Measurements from ENCODE around the gene PSMD3.
"Not testable (repeated sequence)": the region's sequence is repeated elsewhere in the genome, so short reads cannot be mapped to it uniquely, and the experiment has no call there.

The PSMD3 gene

DNA sequence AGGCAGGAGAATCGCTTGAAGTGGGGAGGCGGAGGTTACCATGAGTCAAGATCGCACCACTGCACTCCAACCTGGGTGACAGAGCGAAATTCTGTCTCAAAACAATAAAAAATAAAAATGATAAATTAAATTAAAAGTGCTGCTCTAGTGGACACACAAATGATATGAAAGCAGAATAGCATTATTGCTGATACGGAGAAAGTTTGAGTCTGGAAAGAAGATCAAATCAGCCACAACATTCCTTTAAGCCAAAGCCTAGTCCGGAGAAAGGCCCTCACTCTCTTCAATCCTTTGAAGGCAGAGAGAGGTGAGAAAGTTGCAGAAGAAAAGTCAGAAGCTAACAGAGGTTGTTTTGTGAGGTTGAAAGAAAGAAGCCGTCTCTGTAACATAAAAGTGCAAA lies 19.6 kb downstream of the PSMD3 start:
- DNase-seq: no peak

DNA sequence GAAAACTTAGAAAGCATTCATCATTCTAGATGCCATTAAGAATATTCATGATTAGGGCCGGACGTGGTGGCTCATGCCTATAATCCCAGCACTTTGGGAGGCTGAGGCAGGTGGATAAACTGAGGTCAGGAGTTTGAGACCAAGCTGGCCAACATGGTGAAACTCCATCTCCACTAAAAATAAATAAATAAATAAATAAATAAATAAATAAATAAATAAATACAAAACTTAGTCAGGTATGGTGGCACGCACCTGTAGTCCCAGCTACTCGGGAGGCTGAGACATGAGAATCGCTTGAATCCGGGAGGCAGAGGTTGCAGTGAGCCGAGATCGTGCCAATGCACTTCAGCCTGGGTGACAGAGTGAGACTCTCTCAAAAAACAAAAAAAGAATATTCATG lies 20.7 kb downstream of the PSMD3 start:
- DNase-seq: not testable (repeated sequence)

DNA sequence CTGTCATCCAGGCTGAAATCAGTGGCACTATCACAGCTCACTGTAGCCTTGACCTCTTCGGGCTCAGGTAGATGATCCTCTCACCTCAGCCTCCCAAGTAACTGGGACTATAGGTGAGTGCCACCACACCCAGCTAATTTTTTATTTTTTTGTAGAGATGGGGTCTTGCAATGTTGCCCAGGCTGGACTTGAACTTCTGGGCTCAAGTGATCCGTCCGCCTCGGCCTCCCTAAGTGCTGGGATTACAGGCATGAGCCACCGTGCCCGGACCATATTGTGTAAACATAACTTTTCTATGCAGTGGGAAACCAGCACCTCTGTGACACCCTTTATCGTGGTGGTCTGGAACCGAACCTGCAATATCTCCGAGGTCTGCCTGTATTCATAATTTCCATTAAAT lies 23.5 kb downstream of the PSMD3 start:
- DNase-seq: no peak

DNA sequence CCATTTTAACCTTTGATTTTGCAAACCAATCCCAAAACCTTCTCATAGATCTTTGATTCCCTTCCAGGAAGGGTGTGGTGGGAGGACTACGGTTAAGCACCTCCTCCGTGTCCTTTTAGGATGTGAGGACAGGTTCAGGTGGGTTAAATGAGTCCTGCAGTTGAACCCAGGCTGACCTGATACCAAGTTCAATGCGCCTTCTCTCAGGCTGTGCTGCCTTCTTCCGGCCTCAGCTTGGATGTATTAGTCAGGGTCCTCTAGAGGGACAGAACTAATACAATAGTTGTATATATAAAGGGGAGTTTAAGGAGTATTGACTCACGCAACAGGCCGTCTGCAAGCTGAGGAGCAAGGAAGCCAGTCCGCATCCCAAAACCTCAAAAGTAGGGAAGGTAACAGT lies 24.1 kb downstream of the PSMD3 start:
- DNase-seq: no peak

DNA sequence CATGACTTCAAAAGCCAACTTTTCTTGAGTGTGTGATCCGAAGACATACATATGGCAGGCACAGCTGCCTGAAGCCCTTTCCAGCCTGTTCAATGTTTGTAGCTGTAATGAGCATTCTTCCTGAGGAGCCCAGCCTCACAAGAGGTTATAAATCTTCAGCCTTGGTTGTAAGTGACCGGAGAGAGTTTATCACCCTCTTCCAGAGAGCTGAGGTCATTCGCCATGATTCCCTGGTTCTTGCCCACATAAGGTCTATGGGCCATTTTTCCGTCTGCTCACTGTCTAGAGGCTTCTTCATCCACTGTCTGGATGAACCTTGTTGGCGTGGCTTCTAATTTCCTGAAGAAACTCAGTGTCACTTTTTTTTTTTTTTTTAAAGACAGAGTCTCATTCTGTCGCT lies 24.9 kb downstream of the PSMD3 start:
- DNase-seq: no peak

DNA sequence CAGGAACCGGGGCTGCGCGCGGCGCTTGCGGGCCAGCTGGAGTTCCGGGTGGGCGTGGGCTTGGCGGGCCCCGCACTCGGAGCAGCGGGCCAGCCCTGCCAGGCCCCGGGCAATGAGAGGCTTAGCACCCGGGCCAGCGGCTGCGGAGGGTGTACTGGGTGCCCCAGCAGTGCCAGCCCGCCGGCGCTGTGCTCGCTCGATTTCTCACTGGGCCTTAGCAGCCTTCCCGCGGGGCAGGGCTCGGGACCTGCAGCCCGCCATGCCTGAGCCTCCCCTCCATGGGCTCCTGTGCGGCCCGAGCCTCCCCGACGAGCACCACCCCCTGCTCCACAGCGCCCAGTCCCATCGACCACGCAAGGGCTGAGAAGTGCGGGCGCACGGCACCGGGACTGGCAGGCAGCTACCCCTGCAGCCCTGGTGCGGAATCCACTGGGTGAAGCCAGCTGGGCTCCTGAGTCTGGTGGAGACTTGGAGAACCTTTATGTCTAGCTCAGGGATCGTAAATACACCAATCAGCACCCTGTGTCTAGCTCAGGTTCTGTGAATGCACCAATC lies 30.4 kb downstream of the PSMD3 start:
- not testable (repeated sequence) for DNase-seq

DNA sequence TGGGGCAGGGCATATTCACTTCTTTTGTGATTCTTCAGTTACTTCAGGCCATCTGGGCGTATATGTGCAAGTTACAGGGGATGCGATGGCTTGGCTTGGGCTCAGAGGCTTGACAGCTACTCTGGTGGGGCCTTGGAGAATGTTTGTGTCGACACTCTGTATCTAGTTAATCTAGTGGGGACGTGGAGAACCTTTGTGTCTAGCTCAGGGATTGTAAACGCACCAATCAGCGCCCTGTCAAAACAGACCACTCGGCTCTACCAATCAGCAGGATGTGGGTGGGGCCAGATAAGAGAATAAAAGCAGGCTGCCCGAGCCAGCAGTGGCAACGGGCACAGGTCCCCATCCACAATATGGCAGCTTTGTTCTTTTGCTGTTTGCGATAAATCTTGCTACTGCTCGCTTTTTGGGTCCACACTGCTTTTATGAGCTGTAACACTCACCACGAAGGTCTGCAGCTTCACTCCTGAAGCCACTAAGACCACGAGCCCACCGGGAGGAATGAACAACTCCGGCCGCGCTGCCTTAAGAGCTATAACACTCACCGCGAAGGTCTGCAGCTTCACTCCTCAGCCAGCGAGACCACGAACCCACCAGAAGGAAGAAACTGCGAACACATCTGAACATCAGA lies 31.5 kb downstream of the PSMD3 start:
- not testable (repeated sequence) for DNase-seq

DNA sequence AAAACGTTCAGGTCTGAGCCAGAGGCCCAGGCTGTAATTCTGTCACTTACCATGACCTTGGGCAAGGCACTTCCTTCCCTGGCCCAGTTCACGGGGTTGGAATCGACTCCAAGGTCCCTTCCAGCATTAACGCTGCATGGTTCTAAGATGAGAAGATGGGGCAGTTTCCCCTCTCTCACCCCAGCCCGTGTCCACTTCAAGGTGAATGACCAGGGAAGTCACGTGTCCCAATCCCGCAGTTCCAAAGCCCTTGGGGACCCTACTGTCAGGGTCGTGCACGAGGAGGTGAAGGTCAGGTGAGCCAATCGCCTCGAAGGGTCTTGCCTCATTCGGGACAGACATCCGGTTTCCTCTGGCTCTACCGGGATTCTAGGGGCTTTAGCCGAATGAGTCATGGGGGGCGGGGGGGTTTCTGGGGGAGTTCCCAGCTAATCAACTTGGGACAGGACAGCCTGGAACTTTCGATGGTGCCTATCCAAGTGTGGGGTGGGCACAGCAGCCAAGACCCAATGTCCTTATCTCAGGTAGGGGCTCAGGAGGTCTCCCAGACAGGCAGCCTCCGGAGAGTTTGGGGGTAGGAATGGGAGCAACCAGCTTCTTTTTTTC lies 33.9 kb downstream of the PSMD3 start:
- DNase-seq: no peak

DNA sequence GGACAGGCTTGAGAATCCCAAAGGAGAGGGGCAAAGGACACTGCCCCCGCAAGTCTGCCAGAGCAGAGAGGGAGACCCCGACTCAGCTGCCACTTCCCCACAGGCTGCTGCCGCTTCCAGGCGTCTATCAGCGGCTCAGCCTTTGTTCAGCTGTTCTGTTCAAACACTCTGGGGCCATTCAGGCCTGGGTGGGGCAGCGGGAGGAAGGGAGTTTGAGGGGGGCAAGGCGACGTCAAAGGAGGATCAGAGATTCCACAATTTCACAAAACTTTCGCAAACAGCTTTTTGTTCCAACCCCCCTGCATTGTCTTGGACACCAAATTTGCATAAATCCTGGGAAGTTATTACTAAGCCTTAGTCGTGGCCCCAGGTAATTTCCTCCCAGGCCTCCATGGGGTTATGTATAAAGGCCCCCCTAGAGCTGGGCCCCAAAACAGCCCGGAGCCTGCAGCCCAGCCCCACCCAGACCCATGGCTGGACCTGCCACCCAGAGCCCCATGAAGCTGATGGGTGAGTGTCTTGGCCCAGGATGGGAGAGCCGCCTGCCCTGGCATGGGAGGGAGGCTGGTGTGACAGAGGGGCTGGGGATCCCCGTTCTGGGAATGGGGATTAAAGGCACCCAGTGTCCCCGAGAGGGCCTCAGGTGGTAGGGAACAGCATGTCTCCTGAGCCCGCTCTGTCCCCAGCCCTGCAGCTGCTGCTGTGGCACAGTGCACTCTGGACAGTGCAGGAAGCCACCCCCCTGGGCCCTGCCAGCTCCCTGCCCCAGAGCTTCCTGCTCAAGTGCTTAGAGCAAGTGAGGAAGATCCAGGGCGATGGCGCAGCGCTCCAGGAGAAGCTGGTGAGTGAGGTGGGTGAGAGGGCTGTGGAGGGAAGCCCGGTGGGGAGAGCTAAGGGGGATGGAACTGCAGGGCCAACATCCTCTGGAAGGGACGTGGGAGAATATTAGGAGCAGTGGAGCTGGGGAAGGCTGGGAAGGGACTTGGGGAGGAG lies 34.7 kb downstream of the PSMD3 start, which contains the start of gene CSF3:
TSS of gene CSF3 (plus strand) at position 436 of the 993 bp plus-strand sequence. CDS start at position 471, 35 bp downstream.
- no peak for DNase-seq

DNA sequence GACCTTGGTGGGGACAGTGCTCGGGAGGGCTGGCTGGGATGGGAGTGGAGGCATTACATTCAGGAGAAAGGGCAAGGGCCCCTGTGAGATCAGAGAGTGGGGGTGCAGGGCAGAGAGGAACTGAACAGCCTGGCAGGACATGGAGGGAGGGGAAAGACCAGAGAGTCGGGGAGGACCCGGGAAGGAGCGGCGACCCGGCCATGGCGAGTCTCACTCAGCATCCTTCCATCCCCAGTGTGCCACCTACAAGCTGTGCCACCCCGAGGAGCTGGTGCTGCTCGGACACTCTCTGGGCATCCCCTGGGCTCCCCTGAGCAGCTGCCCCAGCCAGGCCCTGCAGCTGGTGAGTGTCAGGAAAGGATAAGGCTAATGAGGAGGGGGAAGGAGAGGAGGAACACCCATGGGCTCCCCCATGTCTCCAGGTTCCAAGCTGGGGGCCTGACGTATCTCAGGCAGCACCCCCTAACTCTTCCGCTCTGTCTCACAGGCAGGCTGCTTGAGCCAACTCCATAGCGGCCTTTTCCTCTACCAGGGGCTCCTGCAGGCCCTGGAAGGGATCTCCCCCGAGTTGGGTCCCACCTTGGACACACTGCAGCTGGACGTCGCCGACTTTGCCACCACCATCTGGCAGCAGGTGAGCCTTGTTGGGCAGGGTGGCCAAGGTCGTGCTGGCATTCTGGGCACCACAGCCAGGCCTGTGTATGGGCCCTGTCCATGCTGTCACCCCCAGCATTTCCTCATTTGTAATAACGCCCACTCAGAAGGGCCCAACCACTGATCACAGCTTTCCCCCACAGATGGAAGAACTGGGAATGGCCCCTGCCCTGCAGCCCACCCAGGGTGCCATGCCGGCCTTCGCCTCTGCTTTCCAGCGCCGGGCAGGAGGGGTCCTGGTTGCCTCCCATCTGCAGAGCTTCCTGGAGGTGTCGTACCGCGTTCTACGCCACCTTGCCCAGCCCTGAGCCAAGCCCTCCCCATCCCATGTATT lies 35.7 kb downstream of the PSMD3 start:
- DNase-seq: no peak

DNA sequence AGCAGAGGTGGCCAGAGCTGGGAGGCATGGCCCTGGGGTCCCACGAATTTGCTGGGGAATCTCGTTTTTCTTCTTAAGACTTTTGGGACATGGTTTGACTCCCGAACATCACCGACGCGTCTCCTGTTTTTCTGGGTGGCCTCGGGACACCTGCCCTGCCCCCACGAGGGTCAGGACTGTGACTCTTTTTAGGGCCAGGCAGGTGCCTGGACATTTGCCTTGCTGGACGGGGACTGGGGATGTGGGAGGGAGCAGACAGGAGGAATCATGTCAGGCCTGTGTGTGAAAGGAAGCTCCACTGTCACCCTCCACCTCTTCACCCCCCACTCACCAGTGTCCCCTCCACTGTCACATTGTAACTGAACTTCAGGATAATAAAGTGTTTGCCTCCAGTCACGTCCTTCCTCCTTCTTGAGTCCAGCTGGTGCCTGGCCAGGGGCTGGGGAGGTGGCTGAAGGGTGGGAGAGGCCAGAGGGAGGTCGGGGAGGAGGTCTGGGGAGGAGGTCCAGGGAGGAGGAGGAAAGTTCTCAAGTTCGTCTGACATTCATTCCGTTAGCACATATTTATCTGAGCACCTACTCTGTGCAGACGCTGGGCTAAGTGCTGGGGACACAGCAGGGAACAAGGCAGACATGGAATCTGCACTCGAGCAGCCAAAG lies 36.9 kb downstream of the PSMD3 start:
- no peak for DNase-seq

DNA sequence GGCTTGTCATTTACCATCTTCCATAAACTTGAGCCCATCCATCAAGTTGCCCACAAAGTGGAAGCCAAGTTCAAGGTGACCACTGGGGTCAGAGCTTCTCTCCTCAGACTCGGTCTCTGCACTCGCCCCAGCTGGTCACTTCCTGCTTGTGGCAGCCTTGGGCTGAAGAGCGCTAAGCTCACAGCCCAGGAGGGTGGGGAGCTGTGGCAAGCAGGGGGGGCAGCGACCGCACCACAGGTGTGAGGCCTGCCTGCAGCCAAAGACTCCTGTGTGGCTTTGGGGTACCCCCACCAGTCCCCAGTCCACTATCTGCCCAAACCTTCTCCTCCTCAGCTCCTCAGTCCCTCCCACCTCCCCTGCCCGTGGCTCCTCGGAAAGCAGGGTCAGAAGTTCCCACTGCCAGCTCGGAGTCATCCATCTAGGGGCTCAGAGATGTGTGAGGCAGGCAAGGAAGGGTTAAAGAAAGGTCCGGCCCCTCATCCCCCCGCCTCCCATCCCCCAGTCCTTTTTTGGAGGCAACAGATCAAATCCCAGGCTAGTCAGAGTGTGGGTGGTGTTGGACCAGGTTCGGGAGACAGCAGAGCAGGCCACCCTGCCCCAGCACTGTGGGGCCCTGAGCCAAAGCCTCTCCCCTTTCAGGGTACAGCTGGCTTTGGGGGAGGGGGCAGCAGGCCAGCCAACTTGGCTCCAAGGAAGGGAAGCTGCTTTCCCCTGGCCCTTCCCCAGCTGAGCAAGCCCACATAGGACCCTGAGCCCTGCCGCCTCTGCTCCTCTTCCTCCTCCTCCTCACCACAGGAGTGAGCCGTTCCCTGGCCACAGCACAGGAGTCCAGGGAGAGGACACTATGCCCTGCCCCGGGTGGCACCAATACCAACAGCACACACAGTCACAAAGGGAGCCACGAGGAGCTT lies 37.9 kb downstream of the PSMD3 start:
- DNase-seq: no peak

DNA sequence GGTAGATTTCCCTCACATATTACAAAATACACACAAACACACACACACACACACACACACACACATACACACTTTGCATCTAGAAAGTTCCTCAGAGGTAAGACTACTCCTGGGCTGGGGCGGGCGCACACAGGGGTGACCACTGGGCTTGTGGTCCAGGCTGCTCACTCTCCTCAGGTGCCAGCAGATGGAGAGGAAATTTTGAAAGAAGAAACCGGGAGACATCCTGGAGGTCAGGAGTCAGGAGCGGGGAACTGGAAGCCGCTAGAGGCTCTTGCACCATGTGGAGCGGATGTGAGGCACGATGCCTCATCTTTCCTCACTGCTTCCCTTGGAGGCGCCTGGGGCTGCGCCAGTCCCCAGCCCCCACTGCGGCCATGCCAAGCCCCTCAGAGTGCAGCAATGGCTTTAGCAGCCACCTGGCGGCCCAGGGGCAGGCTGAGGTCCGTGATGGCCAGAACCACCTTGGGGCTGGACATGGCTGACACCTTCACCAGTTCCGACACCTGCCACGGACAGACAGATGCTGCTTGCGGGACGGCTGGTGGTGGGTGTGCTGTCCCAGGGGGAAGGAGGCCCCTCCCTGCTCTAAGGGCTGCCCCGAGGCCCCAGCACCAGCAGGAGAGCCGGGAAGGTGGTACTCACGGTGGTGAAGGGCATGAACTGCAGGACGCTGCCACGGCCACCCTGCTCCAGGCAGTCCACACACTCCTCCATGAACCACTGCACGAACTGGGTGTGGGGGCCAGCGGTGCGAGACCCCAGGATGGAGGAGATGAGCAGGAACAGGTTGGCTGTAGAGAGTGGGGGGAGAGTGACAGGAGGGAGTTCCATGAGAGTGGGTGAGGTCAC lies 38.8 kb downstream of the PSMD3 start:
- DNase-seq: no peak

DNA sequence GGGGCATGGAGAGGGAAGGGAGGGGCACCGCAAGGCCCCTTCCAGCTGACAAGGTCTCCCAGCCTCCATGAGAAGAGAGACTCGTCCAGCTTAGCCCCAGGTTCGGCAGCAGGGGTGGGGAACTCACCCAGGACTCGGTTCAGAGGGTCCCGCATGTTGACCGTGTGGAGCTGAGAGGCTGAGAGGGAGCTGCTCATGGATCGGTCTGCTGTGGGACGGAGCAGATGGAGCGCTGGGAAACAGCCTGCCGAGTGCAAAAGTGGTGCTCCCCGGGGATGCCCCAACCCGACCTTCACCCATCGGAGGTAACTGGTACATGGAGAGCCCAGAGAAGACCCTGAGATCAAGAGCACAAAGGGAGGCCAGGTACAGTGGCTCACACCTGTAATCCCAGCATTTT lies 39.5 kb downstream of the PSMD3 start:
- no peak for DNase-seq

DNA sequence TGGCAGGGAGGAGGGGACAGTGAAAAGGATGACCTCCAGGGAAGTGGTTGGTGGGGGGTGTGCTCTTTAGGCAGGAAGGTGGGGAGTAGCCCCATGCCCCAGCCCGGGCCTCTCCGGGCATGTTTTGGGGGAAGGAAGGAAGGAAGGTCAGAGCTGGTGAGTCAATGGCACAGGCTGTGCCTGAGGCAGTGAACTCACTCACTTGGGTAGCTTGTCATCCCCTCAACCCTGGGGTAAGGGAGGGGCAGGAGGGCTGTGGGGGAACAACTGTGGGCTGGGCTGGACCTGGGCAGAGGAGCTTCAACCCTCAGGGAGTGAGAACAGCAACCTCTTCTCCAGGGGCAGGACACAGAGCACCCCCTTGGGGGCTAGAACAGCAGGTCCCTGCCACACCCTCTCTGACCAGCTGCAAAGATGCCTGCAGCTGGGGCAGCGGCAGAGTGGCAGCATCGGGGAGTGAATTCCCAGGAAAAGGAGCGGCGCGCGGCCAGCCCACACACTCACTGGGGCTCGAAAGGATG lies 40.9 kb downstream of the PSMD3 start:
- peak; percentile 40 for DNase-seq

DNA sequence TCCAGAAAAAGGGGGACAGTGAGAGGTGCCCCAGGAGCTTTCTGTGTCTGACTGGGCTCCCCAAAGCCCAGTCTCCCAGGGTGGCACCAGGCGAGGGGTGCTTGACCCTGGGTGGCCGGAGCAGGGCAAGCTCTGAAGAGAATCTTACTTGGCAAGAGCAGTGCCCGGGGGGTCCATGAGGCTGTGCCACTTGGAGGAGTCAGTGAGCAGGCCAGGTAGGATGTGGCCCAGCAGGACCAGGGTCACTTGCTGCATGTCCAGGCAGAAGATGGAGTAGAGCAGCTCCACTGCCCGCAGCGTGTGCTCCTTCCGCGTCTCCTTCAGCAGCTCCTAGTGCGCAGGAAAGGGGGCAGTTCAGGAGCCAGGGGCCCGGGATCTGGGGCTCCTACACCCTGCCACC lies 41.9 kb downstream of the PSMD3 start:
- no peak for DNase-seq

DNA sequence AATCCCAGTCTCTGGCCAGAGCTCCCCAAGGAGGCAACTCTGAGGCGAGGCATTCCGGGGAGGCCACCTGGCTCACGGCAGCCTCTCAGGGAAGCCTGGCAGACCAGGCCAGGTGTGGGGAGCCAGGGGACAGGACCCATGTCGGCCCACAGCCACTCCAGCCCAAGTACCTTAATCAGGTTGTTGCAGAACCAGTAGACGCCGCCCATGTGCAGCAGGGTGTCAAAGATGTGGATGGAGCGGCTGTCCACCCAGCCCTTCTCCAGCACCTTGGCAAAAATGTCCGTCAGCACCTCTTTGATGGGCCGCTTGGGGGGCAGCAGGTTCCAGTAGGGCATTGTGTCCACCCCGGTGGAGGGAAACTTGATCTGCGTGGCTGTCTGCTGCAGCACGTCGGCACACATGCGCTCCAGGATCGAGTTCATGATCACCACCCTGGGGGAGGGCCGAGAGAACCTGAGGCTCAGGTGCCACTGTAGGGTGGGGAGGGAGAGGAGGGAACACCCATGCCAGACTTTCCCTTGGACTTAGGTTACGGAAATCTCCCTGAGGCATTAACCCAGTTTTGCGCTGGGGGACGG lies 42.4 kb downstream of the PSMD3 start:
- no peak for DNase-seq

DNA sequence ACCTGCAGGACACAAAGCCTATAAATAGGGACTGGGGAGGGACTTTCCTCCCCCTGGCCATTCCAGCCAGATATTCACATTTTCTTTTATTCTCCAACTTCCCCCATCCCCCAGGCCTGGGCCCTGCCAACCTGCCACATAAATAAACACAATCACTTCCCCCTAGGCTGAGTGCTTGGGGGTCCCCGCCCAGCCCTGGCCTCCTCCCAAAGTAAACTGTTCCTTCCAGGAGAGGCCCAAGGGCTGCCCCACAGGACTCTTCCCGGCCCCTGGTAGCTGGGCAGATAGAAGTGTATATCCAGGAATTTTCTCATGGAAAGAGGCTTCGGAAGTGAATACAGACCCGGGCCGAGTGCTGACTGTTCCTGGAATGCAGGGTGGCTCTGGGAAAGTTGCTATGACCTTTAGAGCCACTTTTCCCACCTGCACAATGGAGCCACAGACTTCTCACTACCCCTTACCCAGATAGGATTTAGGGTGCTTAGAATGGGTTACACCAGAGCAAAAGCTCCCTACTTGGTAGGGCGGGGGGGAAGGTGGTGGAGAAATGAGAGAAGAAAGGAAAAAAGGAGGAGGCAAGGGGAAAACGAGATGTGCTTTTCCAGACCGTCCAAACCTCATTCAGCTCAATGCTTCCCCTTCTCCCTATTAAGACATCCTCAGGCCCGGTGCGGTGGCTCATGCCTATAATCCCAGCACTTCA lies 43.1 kb downstream of the PSMD3 start:
- DNase-seq: no peak
